KG1 (cell line): ENCODE data around the gene SLC5A1.

ENCODE experiments used
- DNase-seq: peaks from one replicate; lab custom pipeline; 2025; lab: John Stamatoyannopoulos, UW

The SLC5A1 gene

GRCh38 chr22:32050678-32051515 lies 7.8 kb downstream of the SLC5A1 start:
- DNase-seq: no peak

DNA sequence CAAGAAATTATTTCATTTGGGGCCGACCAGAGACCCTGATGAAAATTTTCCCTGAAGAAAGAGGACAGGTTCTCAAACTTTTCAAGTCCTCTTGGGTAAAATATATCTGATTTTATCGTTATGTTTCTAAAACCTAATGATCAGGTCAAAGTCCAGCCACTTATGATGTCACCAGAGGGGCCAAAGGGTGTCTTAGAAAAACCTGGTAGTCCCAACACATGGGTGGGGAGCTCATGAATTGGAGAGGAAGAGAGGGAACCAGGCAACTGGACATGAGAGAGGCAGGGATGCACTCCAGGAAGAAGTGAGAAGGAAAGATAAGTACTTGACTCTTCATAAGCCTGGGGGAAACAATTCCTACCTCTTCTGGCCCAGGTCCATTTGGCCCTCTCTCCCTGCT lies 9.2 kb downstream of the SLC5A1 start:
- no peak for DNase-seq

- DNase-seq: no peak
These were observed 10.1 kb downstream of the SLC5A1 start for GRCh38 chr22:32052936-32053791.

DNA sequence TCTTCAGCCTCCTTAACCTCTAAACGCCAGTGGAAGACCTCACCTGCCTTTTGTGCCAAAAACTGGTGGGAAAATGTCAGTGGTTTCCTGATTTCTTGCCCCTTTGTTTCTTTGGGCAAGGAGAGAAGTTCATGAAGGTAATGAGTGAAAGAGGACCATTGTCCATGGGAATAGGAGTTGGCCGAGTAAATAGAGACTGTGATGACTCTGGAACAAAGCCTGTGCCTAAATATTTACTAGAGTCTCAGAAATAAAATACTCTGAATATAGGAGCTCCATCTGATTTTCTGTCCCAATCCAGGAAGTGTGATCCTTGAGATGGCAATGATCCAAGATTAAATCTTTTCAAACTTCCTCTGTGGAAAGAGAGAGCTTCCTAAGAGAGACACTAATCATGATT lies 12.0 kb downstream of the SLC5A1 start:
- DNase-seq: no peak

- no peak for DNase-seq
These were observed 15.7 kb downstream of the SLC5A1 start for GRCh38 chr22:32058656-32059260.

GRCh38 chr22:32059426-32059825 lies 16.4 kb downstream of the SLC5A1 start:
- no peak for DNase-seq

DNA sequence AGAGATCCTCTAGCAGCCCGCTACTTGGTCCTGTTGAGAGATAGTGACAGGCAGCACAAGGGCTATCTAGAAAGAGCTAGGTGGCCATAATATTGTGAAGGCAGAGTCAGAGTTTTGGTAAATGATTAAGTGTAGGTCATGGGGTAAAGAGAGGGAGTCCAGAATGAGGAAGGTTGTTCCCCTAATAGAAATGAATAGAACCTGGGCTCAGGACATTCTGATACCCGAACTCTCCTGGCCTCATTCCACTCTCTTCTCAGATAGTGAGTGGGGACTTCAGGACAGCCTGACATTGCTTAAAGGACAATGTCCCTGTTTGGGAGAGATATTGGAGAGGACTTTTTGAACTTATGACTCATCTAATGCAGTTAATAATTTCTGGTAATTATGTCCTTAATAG lies 20.6 kb downstream of the SLC5A1 start:
- DNase-seq: no peak

DNA sequence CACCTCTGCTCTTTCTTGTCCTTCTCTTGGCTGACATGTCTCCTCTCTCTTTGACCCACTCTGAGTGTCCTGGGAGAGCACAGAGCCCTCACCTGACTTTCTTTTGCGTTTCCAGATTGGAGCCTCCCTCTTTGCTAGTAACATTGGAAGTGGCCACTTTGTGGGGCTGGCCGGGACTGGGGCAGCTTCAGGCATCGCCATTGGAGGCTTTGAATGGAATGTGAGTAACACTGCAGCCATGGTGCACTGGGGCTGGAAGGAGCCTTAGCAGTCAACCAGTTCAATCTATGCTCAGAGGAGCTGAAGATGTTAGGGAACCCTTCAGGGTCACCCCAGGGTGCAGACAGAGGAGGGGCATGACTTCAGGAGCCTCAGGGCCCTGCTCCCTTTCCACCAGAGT lies 23.8 kb downstream of the SLC5A1 start:
- no peak for DNase-seq

GRCh38 chr22:32067613-32068012 lies 24.6 kb downstream of the SLC5A1 start:
- no peak for DNase-seq

GRCh38 chr22:32069579-32070372 lies 26.7 kb downstream of the SLC5A1 start:
- DNase-seq: no peak

- DNase-seq: no peak
These were observed 30.2 kb downstream of the SLC5A1 start for GRCh38 chr22:32073262-32073661.

DNA sequence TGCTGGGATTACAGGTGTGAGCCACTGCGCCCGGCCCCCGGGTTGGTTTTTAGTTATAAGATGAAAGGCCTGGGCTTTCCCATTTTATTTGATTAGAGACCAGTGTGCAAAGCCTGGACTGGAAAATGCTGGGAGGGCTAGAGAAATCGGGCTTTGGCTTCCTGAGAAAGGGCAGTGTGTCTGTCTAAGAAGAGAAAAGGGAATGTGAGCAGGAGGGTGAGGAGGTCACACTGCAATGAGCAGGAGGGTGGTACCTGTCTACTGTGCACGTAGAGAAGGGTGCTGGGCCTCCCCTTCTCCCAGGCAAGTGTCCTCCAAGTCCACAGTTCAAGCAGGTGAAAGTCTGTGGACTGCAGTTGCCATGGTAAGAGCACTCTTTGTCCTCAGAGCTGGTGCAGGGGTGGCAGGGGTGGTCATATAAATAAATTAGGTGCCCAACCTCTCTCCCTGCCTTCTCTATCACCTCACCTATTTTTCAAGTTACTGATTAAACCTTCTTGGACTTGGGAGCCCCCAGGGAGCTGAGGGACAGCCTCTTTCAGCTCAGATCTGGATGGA lies 30.8 kb downstream of the SLC5A1 start:
- DNase-seq: no peak

- no peak for DNase-seq
These were observed 33.1 kb downstream of the SLC5A1 start for GRCh38 chr22:32075997-32076760.

GRCh38 chr22:32076761-32077084 lies 33.7 kb downstream of the SLC5A1 start:
- DNase-seq: no peak

GRCh38 chr22:32077151-32077550 lies 34.1 kb downstream of the SLC5A1 start:
- DNase-seq: no peak

GRCh38 chr22:32079130-32080089 lies 36.3 kb downstream of the SLC5A1 start:
- no peak for DNase-seq

- no peak for DNase-seq
These were observed 37.8 kb downstream of the SLC5A1 start for GRCh38 chr22:32080904-32081303.

DNA sequence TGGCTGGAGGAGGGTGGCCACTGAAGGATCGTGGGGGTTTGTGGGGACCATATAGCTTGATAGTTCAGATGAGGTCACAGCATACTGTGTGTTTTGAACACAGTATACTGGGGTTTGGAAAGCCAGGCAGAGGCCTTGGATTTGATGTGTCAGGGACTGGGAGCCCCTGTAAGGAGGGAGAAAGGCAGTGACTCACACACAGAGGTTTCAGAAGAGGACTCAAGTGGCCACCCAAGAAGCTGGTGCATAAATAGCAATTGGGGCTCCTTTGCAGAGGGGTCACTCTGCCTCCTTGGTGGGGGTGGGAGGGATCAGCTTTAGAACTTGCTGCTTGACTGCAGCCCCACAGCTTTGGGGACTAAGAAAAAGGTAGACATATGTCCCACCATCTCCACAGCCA lies 39.3 kb downstream of the SLC5A1 start:
- DNase-seq: no peak

- no peak for DNase-seq
These were observed 39.9 kb downstream of the SLC5A1 start for GRCh38 chr22:32083000-32083399.

- DNase-seq: no peak
These were observed 40.8 kb downstream of the SLC5A1 start for GRCh38 chr22:32083814-32084213.
